Measurements from ENCODE around the gene ACTN4. TPM values are rescaled to one million over a fixed set of nuclear protein-coding genes. Genes with fewer than 3 reads are reported as not detected.

Gene ACTN4
- total and polyA plus RNA-seq, 10 of the 15 experiments (the other 5 are each of a cell fraction or from before 2014, with no cell fraction given) = 2.4 to 293 (median 72.5) TPM

- no peak overlapping the region for H3K27ac ChIP-seq (ENCODE audit: control insufficient read depth, insufficient read depth)
- H3K36me3 ChIP-seq (ENCODE audit: control insufficient read depth in 2 of 2, insufficient read depth in 2 of 2, low read length in 1 of 2) = peaks cover 3 to 4% of the 10 kb centered on the region in 2 experiments
- no peak overlapping the region for H2AFZ ChIP-seq (ENCODE audit: control insufficient read depth, low read depth, low read length)
- ATAC-seq (no peak), FAIRE-seq (no peak), DNase-seq (ENCODE audit: low read depth, low spot score) (no peak)
- H3K9me3 ChIP-seq (replicated peaks; ENCODE audit: control insufficient read depth, insufficient read depth, low read length) = no peaks in the 10 kb centered on the region
- intact Hi-C loops (cut with micrococcal nuclease; ENCODE audit: unreplicated experiment) = no loop called here
- ChIA-PET CTCF (interaction anchor here (1.2 to 2.3 kb wide), 2 partner anchors 12 to 36 kb away, joined by 4 to 6 read pairs; no protein-coding TSS in a partner anchor), RAD21 (ENCODE audit: unreplicated experiment) (interaction anchor here (1.3 kb wide), 1 partner anchor 24 kb away, joined by 4 read pairs; the partner anchor contains the start of gene ACTN4), SMC1A (ENCODE audit: uncharacterized antibody, unreplicated experiment) (interaction anchor here (0.6 to 1.5 kb wide), 5 partner anchors 12 to 31 kb away, joined by 3 to 5 read pairs (median 3); no protein-coding TSS in a partner anchor), POLR2A (interaction anchor here (0.9 to 1.6 kb wide), 4 partner anchors 19 to 52 kb away, joined by 3 to 7 read pairs (median 4); partner anchors contain the start of gene EIF3K)
- no peaks in the 10 kb centered on the region for H4K20me1 ChIP-seq (ENCODE audit: control insufficient read depth, insufficient read depth)
- peaks cover 73% of the 10 kb centered on the region for H3K79me2 ChIP-seq (ENCODE audit: control insufficient read depth, insufficient read depth, low read length)
- 78% methylated on average over 3 of the region's 3 CpGs for WGBS (ENCODE audit: insufficient coverage, insufficient replicate concordance, low lambda C conversion rate, missing lambda C conversion rate)
- no peak overlapping the region for H3K4me3 ChIP-seq
- no TSS peak for BruUV-seq (replicated peaks)
- H3K27me3 ChIP-seq (replicated peaks in 1 of 2; ENCODE audit: control insufficient read depth in 2 of 2, insufficient read depth in 2 of 2, low read length in 1 of 2) = no peaks in the 10 kb centered on the region
- no peak overlapping the region for H3K9ac ChIP-seq (ENCODE audit: control insufficient read depth, insufficient read depth, low read length)
- in situ Hi-C loops (cut with MboI) = no loop called here
- H3K4me2 ChIP-seq (ENCODE audit: control insufficient read depth, insufficient read depth) = no peak overlapping the region
- TF ChIP-seq RB1 (IDR thresholded peaks at IDR 0.05; ENCODE audit: borderline replicate concordance) (no peak), RFX5 (IDR thresholded peaks at IDR 0.05; ENCODE audit: low read depth, low read length) (no peak), ATF3 (IDR thresholded peaks at IDR 0.05; ENCODE audit: borderline replicate concordance, extremely low read depth, low read depth, low read length) (no peak), NBN (IDR thresholded peaks at IDR 0.05) (no peak), MLLT1 (IDR thresholded peaks at IDR 0.05) (no peak), SMAD5 (IDR thresholded peaks at IDR 0.05; ENCODE audit: low read depth) (no peak), SRF (IDR thresholded peaks at IDR 0.05; ENCODE audit: low read depth in 2 of 2, low read length in 2 of 2) (no peak), SMARCA5 (IDR thresholded peaks at IDR 0.05) (no peak), ZZZ3 (IDR thresholded peaks at IDR 0.05; ENCODE audit: control insufficient read depth, insufficient read length, low read depth) (no peak), MXI1 (IDR thresholded peaks at IDR 0.05; ENCODE audit: low read depth, low read length) (no peak), NFXL1 (IDR thresholded peaks at IDR 0.05; ENCODE audit: borderline replicate concordance) (no peak), ZNF24 (IDR thresholded peaks at IDR 0.05) (no peak), TARDBP (IDR thresholded peaks at IDR 0.05; ENCODE audit: borderline replicate concordance) (no peak)
- H3K4me1 ChIP-seq (ENCODE audit: control insufficient read depth, insufficient read depth, low read length) = peaks cover 51% of the 10 kb centered on the region
Measured at GRCh38 chr19:38670921-38671398, 23.5 kb downstream of the ACTN4 start.

Measured in GM12878 (cell line).